SJSA1 (cell line): ENCODE data around the gene SORBS1. TPM values are rescaled to one million over a fixed set of nuclear protein-coding genes. Genes with fewer than 3 reads are reported as not detected.

Experiments used
- DNase-seq, 2 experiments: peaks; one replicate each; pipeline ENCODE4 v3.0.0-alpha.2; 2015 to 2020; ENCODE audit warnings: low spot score in 2 of 2, low read depth in 1 of 2
- H3K27ac ChIP-seq: fragments of 250-450 bp; sonication (Bioruptor Pico); 2 replicates; pipeline ENCODE4 v1.5.1; 2020; ENCODE audit warnings: mild to moderate bottlenecking, moderate library complexity
- H3K27me3 ChIP-seq: fragments of 250-450 bp; sonication (Bioruptor Pico); replicated peaks from 2 replicates; pipeline ENCODE4 v1.5.1; 2020; ENCODE audit warnings: mild to moderate bottlenecking, moderate library complexity
- H3K36me3 ChIP-seq: fragments of 250-450 bp; sonication (Bioruptor Pico); 2 replicates; pipeline ENCODE4 v1.5.1; 2020; ENCODE audit warnings: mild to moderate bottlenecking
- H3K4me1 ChIP-seq: fragments of 250-450 bp; sonication (Bioruptor Pico); replicated peaks from 2 replicates; pipeline ENCODE4 v1.6.1; 2021; ENCODE audit warnings: mild to moderate bottlenecking
- H3K4me3 ChIP-seq: fragments of 250-450 bp; sonication (Bioruptor Pico); 2 replicates; pipeline ENCODE4 v1.5.1; 2020; ENCODE audit warnings: mild to moderate bottlenecking
- H3K9me3 ChIP-seq: fragments of 250-450 bp; sonication (Bioruptor Pico); replicated peaks from 2 replicates; pipeline ENCODE4 v1.5.1; 2020; ENCODE audit warnings: mild to moderate bottlenecking
- total RNA-seq: library from RNA; depleted of rRNA; stranded (reverse); fragments of >200 nt; shearing (Covaris generic); gene quantifications from 2 replicates; pipeline ENCODE4 v1.2.3, GENCODE V29; 2014

SORBS1 gene
- total RNA-seq, 1 experiment from 2014 or later: 2.9 TPM

- no peaks in the 10 kb centered on the region for H3K9me3 ChIP-seq
- no peak overlapping the region for H3K4me3 ChIP-seq
- no peaks in the 10 kb centered on the region for H3K36me3 ChIP-seq
- H3K27ac ChIP-seq: no peak overlapping the region
- no peak for DNase-seq
- no peaks in the 10 kb centered on the region for H3K27me3 ChIP-seq
- 0 out of 2 replicates have a peak, but pooled peaks cover 3% of the 10 kb centered on the region for H3K4me1 ChIP-seq
These were observed 48.1 kb downstream of the SORBS1 start for GRCh38 chr10:95513008-95513589.

- no peak overlapping the region for H3K4me3 ChIP-seq
- H3K36me3 ChIP-seq: no peaks in the 10 kb centered on the region
- H3K4me1 ChIP-seq: 0 out of 2 replicates have a peak, but pooled peaks cover 3% of the 10 kb centered on the region
- DNase-seq: no peak
- no peaks in the 10 kb centered on the region for H3K9me3 ChIP-seq
- no peak overlapping the region for H3K27ac ChIP-seq
- no peaks in the 10 kb centered on the region for H3K27me3 ChIP-seq
These were observed 49.9 kb downstream of the SORBS1 start for GRCh38 chr10:95511314-95511713.

GRCh38 chr10:95509251-95509650, 51.9 kb downstream of the SORBS1 start:
- Histone ChIP-seq H3K9me3 (no peaks in the 10 kb centered on the region), H3K4me3 (no peak overlapping the region), H3K36me3 (no peaks in the 10 kb centered on the region), H3K27me3 (peaks cover 2% of the 10 kb centered on the region; the same call in 1 of the 2 replicates), H3K4me1 (0 out of 2 replicates have a peak, but pooled peaks cover 3% of the 10 kb centered on the region), H3K27ac (no peak overlapping the region)
- DNase-seq: no peak

GRCh38 chr10:95508730-95509129, 52.4 kb downstream of the SORBS1 start:
- H3K27me3 ChIP-seq: peaks cover 2% of the 10 kb centered on the region; the same call in 1 of the 2 replicates
- H3K27ac ChIP-seq: no peak overlapping the region
- 0 out of 2 replicates have a peak, but pooled peaks cover 3% of the 10 kb centered on the region for H3K4me1 ChIP-seq
- no peaks in the 10 kb centered on the region for H3K9me3 ChIP-seq
- no peak for DNase-seq
- H3K36me3 ChIP-seq: no peaks in the 10 kb centered on the region
- H3K4me3 ChIP-seq: no peak overlapping the region

GRCh38 chr10:95506056-95506737, 55.0 kb downstream of the SORBS1 start:
- no peaks in the 10 kb centered on the region for H3K9me3 ChIP-seq
- no peaks in the 10 kb centered on the region for H3K36me3 ChIP-seq
- H3K4me1 ChIP-seq: 0 out of 2 replicates have a peak, but pooled peaks cover 3% of the 10 kb centered on the region
- peaks cover 2% of the 10 kb centered on the region; the same call in 1 of the 2 replicates for H3K27me3 ChIP-seq
- H3K4me3 ChIP-seq: no peak overlapping the region
- no peak overlapping the region for H3K27ac ChIP-seq
- DNase-seq: no peak

- Histone ChIP-seq H3K4me3 (no peak overlapping the region), H3K9me3 (no peaks in the 10 kb centered on the region), H3K27me3 (peaks cover 2% of the 10 kb centered on the region; the same call in 1 of the 2 replicates), H3K4me1 (0 out of 2 replicates have a peak, but pooled peaks cover 3% of the 10 kb centered on the region), H3K27ac (no peak overlapping the region), H3K36me3 (no peaks in the 10 kb centered on the region)
- no peak for DNase-seq
These were observed 55.5 kb downstream of the SORBS1 start for GRCh38 chr10:95505641-95506040.

- 0 out of 2 replicates have a peak, but pooled peaks cover 3% of the 10 kb centered on the region for H3K4me1 ChIP-seq
- no peak for DNase-seq
- no peak overlapping the region for H3K4me3 ChIP-seq
- peaks cover 2% of the 10 kb centered on the region; the same call in 1 of the 2 replicates for H3K27me3 ChIP-seq
- no peaks in the 10 kb centered on the region for H3K36me3 ChIP-seq
- no peak overlapping the region for H3K27ac ChIP-seq
- no peaks in the 10 kb centered on the region for H3K9me3 ChIP-seq
These were observed 56.0 kb downstream of the SORBS1 start for GRCh38 chr10:95505084-95505610.

- Histone ChIP-seq H3K27me3 (peaks cover 2% of the 10 kb centered on the region; the same call in 1 of the 2 replicates), H3K27ac (no peak overlapping the region), H3K36me3 (no peaks in the 10 kb centered on the region), H3K4me1 (0 out of 2 replicates have a peak, but pooled peaks cover 3% of the 10 kb centered on the region), H3K9me3 (no peaks in the 10 kb centered on the region), H3K4me3 (no peak overlapping the region)
- DNase-seq: no peak
These were observed 56.9 kb downstream of the SORBS1 start for GRCh38 chr10:95504246-95504691.

GRCh38 chr10:95503526-95503925, 57.6 kb downstream of the SORBS1 start:
- Histone ChIP-seq H3K4me3 (no peak overlapping the region), H3K9me3 (no peaks in the 10 kb centered on the region), H3K27ac (no peak overlapping the region), H3K4me1 (0 out of 2 replicates have a peak, but pooled peaks cover 1% of the 10 kb centered on the region), H3K36me3 (no peaks in the 10 kb centered on the region), H3K27me3 (peaks cover 2% of the 10 kb centered on the region; the same call in 1 of the 2 replicates)
- no peak for DNase-seq

GRCh38 chr10:95503001-95503400, 58.2 kb downstream of the SORBS1 start:
- no peak for DNase-seq
- Histone ChIP-seq H3K4me3 (no peak overlapping the region), H3K27me3 (peaks cover 2% of the 10 kb centered on the region; the same call in 1 of the 2 replicates)

GRCh38 chr10:95502377-95502776, 58.8 kb downstream of the SORBS1 start:
- Histone ChIP-seq H3K4me1 (no peaks in the 10 kb centered on the region), H3K27ac (no peak overlapping the region), H3K36me3 (no peaks in the 10 kb centered on the region), H3K9me3 (no peaks in the 10 kb centered on the region), H3K4me3 (no peak overlapping the region), H3K27me3 (peaks cover 2% of the 10 kb centered on the region; the same call in 1 of the 2 replicates)
- no peak for DNase-seq

More at GRCh38 chr10:95503001-95503400, 58.2 kb downstream of the SORBS1 start:
- Histone ChIP-seq H3K9me3 (no peaks in the 10 kb centered on the region), H3K4me1 (no peaks in the 10 kb centered on the region), H3K36me3 (no peaks in the 10 kb centered on the region), H3K27ac (no peak overlapping the region)

- H3K9me3 ChIP-seq: no peaks in the 10 kb centered on the region
- H3K27me3 ChIP-seq: peaks cover 2% of the 10 kb centered on the region; the same call in 1 of the 2 replicates
- no peak for DNase-seq
- no peak overlapping the region for H3K4me3 ChIP-seq
- H3K27ac ChIP-seq: no peak overlapping the region
- H3K4me1 ChIP-seq: no peaks in the 10 kb centered on the region
- no peaks in the 10 kb centered on the region for H3K36me3 ChIP-seq
These were observed 59.7 kb downstream of the SORBS1 start for GRCh38 chr10:95501203-95502094.

GRCh38 chr10:95500649-95501048, 60.5 kb downstream of the SORBS1 start:
- no peak for DNase-seq
- Histone ChIP-seq H3K27me3 (peaks cover 2% of the 10 kb centered on the region; the same call in 1 of the 2 replicates), H3K27ac (no peak overlapping the region), H3K9me3 (no peaks in the 10 kb centered on the region), H3K4me3 (no peak overlapping the region), H3K36me3 (no peaks in the 10 kb centered on the region), H3K4me1 (no peaks in the 10 kb centered on the region)
